Heart left ventricle (tissue), 16 donors: ENCODE results near the gene FGF19. TPM values are rescaled to one million over a fixed set of nuclear protein-coding genes. Genes with fewer than 3 reads are reported as not detected.

Experiments
- ATAC-seq, 4 donors: fragments of 200-7000 bp; cut with Tn5 transposase; one replicate each; pipeline ENCODE4 v1.9.1; 2020 to 2022; ENCODE audit warnings: moderate library complexity in 4 of 4, mild to moderate bottlenecking in 3 of 4, moderate number of reproducible peaks in 1 of 4
- DNase-seq, 5 donors: peaks; one replicate each; pipeline ENCODE4 v3.0.0-alpha.2; 2020
- H3K27ac ChIP-seq, 12 donors: fragments of 200-600 bp; sonication (generic) in 4 of 12; one replicate each; pipeline versions ENCODE4 v1.5.0 to v1.8.0; 2016 to 2022; ENCODE audit warnings: mild to moderate bottlenecking in 2 of 12
- H3K27me3 ChIP-seq, 9 donors: fragments of 200-600 bp; sonication (generic) in 2 of 9; one replicate each; pipeline versions ENCODE4 v1.5.1 to v1.8.0; 2016 to 2022; ENCODE audit warnings: mild to moderate bottlenecking in 3 of 9
- H3K36me3 ChIP-seq, 9 donors: fragments of 200-600 bp; sonication (generic) in 2 of 9; one replicate each; pipeline versions ENCODE4 v1.5.0 to v1.8.0; 2018 to 2022; ENCODE audit warnings: mild to moderate bottlenecking in 2 of 9
- H3K4me1 ChIP-seq, 12 donors: fragments of 200-600 bp; sonication (generic) in 4 of 12; one replicate each; pipeline versions ENCODE4 v1.5.0 to v1.8.0; 2016 to 2022; ENCODE audit warnings: mild to moderate bottlenecking in 3 of 12
- H3K4me3 ChIP-seq, 12 donors: fragments of 200-600 bp; sonication (generic) in 4 of 12; one replicate each; pipeline versions ENCODE4 v1.5.0 to v1.8.0; 2017 to 2022; ENCODE audit warnings: mild to moderate bottlenecking in 9 of 12, moderate library complexity in 4 of 12
- H3K9me3 ChIP-seq, 12 donors: fragments of 200-600 bp; sonication (generic) in 4 of 12; one replicate each; pipeline versions ENCODE4 v1.5.0 to v1.8.0; 2016 to 2022; ENCODE audit warnings: mild to moderate bottlenecking in 1 of 12
- POLR2A ChIP-seq, 2 donors: fragments of 450-650 bp; IDR thresholded peaks; one replicate each; pipeline ENCODE4 v1.6.1; 2017; ENCODE audit warnings: antibody characterized with exemption in 2 of 2, mild to moderate bottlenecking in 2 of 2, moderate library complexity in 2 of 2
- WGBS, 4 donors: extraction: QIAGEN DNeasy Blood & Tissue Kit in 2 of 4; methylation state at CpG; one replicate each; pipeline versions ENCODE4 v1.1.5 to v1.1.7; 2013 to 2018; 5-methylcytosine and 5-hydroxymethylcytosine counted together
- intact Hi-C, 10 donors: fragments of 100-400 bp; cut with DNase I; formaldehyde crosslinking; loops; one replicate each; pipeline versions ENCODE4 v1.11.1 to v1.14.2; 2022
- polyA plus RNA-seq, 2 donors: library from polyadenylated mRNA; stranded (reverse); fragments of 200-250 nt; gene quantifications; one replicate each; pipeline ENCODE4 v1.2.3, GENCODE V29; 2013
- total RNA-seq, 9 donors: library from RNA; depleted of rRNA in 2 of 9; stranded (reverse); fragments of >200 nt in 2 of 9; fragmentation: NEBNext Ultra II Directional in 3 of 9; extraction: Animal tissue kit (Norgen Biotek cat#: 25700) in 3 of 9; gene quantifications; one replicate each; pipeline versions ENCODE4 v1.1.0 to v1.2.4, GENCODE V29; 2016 to 2023
- TF ChIP-seq, protein P1 (sequence below), 12 donors: fragments of 200-600 bp; sonication (generic) in 4 of 12; IDR thresholded peaks; one replicate each; pipeline versions ENCODE4 v1.5.0 to v1.8.0; 2018 to 2022; ENCODE audit warnings: antibody characterized with exemption in 12 of 12, mild to moderate bottlenecking in 5 of 12
- donor health status: ischemic (EF 13 %, LVEDD 7.1; RV severe dilation, severe dysfunction).
- donor health status: healthy with polysubstance abuse.
- donor health status: DM: no; HTN: yes; CAD: no.
- donor health status: DM: no; HTN: no; CAD: no.
- donor health status: ischemic (EF 25% LVEDD 6.9; RV normal size, moderate dysfunction).
- donor health status: ischemic (EF 25% LVEDD 5.7; RV mildly dilated, moderate dysfunction).
- donor health status: healthy.
- donor health status: DM: yes; HTN: yes; CAD: no.
- donor health status: ischemic (EF 35%, LVEDD 5.7; RV mildly dilated, moderate dysfunction).
- donor health status: nonischemic (EF 11% LVEDD 7.7; RV severe dilation, severe dysfunction).
- donor health status: DM: yes; HTN: yes; CAD: no.
- donor health status: PGD.
- donor health status: ischemic (EF 29% LVEDD 5.4; RV normal size, mild dysfunction).
- donor health status: nonischemic (EF 23%, LVEDD 6.1; RV moderate dilation, normal function).

The FGF19 gene
- total and polyA plus RNA-seq, 11 donors = not detected

DNA sequence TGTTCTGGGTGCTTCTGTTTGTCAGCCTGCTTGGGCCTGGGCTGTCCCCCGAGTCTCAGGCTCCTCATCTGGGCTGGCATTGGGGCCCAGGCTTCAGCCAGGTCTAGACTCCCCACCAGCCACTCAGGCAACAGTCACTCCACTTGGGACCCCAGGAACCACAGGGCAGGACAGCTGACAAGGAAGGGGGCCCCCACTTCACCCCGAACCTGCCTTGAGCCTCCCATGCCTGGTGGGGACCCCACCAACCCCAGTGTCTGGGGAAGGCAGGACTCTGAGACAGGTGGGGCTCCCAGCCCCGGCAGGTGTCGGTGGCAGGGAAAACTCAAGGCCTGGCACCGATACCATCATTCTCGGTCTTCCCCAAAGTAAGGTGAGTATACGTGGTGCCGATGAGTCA lies 17.0 kb downstream of the FGF19 start:
- intact Hi-C loops = loop anchor here (1.0 to 5.0 kb wide), 10 partner anchors 115 to 510 kb away; no protein-coding TSS in a partner anchor
- DNase-seq = no peak
- H3K9me3 ChIP-seq = peaks cover 0 to 4% (median 0%) of the 10 kb centered on the region in 12 donors
- peaks cover 0 to 7% (median 0%) of the 10 kb centered on the region in 12 donors for H3K4me1 ChIP-seq
- ATAC-seq = no peak
- no peaks in the 10 kb centered on the region for H3K36me3 ChIP-seq
- peaks cover 0 to 16% (median 3%) of the 10 kb centered on the region in 9 donors for H3K27me3 ChIP-seq
- no peak overlapping the region for H3K27ac ChIP-seq
- WGBS, 4 donors = 88 to 92% (median 91%) methylated on average over 5 to 8 of the region's 8 CpGs
- TF ChIP-seq POLR2A (IDR thresholded peaks at IDR 0.05) = no peak
- TF ChIP-seq, protein P1, sequence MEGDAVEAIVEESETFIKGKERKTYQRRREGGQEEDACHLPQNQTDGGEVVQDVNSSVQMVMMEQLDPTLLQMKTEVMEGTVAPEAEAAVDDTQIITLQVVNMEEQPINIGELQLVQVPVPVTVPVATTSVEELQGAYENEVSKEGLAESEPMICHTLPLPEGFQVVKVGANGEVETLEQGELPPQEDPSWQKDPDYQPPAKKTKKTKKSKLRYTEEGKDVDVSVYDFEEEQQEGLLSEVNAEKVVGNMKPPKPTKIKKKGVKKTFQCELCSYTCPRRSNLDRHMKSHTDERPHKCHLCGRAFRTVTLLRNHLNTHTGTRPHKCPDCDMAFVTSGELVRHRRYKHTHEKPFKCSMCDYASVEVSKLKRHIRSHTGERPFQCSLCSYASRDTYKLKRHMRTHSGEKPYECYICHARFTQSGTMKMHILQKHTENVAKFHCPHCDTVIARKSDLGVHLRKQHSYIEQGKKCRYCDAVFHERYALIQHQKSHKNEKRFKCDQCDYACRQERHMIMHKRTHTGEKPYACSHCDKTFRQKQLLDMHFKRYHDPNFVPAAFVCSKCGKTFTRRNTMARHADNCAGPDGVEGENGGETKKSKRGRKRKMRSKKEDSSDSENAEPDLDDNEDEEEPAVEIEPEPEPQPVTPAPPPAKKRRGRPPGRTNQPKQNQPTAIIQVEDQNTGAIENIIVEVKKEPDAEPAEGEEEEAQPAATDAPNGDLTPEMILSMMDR (IDR thresholded peaks at IDR 0.05) = no peak
- no peak overlapping the region for H3K4me3 ChIP-seq

DNA sequence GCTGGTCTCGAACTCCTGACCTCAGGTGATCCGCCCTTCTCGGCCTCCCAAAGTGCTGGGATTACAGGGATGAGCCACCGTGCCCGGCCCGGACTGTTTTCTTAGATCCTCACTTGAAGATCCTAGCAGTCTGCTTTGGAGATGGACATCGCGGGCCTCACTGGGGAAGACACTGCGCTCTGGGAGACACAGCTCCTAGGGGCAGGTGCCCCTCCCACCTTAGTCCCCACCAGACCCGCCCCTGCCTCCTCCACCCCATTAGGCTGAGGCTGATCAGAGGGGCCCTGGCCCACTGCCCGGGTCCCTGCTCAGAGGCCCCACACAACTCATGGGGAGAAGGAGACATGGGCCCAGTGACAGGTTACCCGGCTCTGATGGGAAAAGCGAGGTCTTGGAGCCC lies 17.4 kb downstream of the FGF19 start:
- H3K27ac ChIP-seq = no peak overlapping the region
- 70 to 84% (median 70%) methylated on average over 8 to 13 of the region's 13 CpGs for WGBS, 4 donors
- H3K27me3 ChIP-seq = peaks cover 0 to 16% (median 3%) of the 10 kb centered on the region in 9 donors
- no peak for ATAC-seq
- intact Hi-C loops = loop anchor here (1.0 to 5.0 kb wide), 10 partner anchors 116 to 511 kb away; no protein-coding TSS in a partner anchor
- peaks cover 0 to 7% (median 0%) of the 10 kb centered on the region in 12 donors for H3K4me1 ChIP-seq
- no peak overlapping the region for H3K4me3 ChIP-seq
- H3K36me3 ChIP-seq = no peaks in the 10 kb centered on the region
- TF ChIP-seq, protein P1 (IDR thresholded peaks at IDR 0.05) = no peak
- TF ChIP-seq POLR2A (IDR thresholded peaks at IDR 0.05) = no peak
- peak in 1 of 5 donors; percentile 28 for DNase-seq
- H3K9me3 ChIP-seq = peaks cover 0 to under 1% (median 0%) of the 10 kb centered on the region in 12 donors

- no peak overlapping the region for H3K4me3 ChIP-seq
- peaks cover 0 to 7% (median 0%) of the 10 kb centered on the region in 12 donors for H3K4me1 ChIP-seq
- peaks cover 0 to 13% (median 3%) of the 10 kb centered on the region in 9 donors for H3K27me3 ChIP-seq
- WGBS, 4 donors = 56 to 62% (median 60%) methylated on average over 8 of the region's 8 CpGs
- H3K27ac ChIP-seq = no peak overlapping the region
- intact Hi-C loops = loop anchor here in 9 of 10 donors (2.0 to 5.0 kb wide), 7 partner anchors 117 to 512 kb away; no protein-coding TSS in a partner anchor
- ATAC-seq (no peak), DNase-seq (no peak)
- no peaks in the 10 kb centered on the region for H3K36me3 ChIP-seq
- no peaks in the 10 kb centered on the region for H3K9me3 ChIP-seq
- TF ChIP-seq, protein P1 (IDR thresholded peaks at IDR 0.05) = no peak
- TF ChIP-seq POLR2A (IDR thresholded peaks at IDR 0.05) = no peak
Measured at GRCh38 chr11:69685348-69685747, 18.5 kb downstream of the FGF19 start.

GRCh38 chr11:69684651-69685050 lies 19.2 kb downstream of the FGF19 start:
- ATAC-seq (no peak), DNase-seq (no peak)
- no peaks in the 10 kb centered on the region for H3K9me3 ChIP-seq
- TF ChIP-seq POLR2A (IDR thresholded peaks at IDR 0.05) = no peak
- TF ChIP-seq, protein P1 (IDR thresholded peaks at IDR 0.05) = no peak
- H3K36me3 ChIP-seq = no peaks in the 10 kb centered on the region
- H3K27ac ChIP-seq = no peak overlapping the region
- WGBS, 4 donors = 54 to 63% (median 58%) methylated on average over 10 to 11 of the region's 11 CpGs
- no peak overlapping the region for H3K4me3 ChIP-seq
- H3K4me1 ChIP-seq = peaks cover 0 to 7% (median 0%) of the 10 kb centered on the region in 12 donors
- peaks cover 0 to 13% (median 3%) of the 10 kb centered on the region in 9 donors for H3K27me3 ChIP-seq
- intact Hi-C loops = loop anchor here in 9 of 10 donors (2.0 to 5.0 kb wide), 7 partner anchors 118 to 513 kb away; no protein-coding TSS in a partner anchor
